B cell (primary cell): Measurements from ENCODE around the gene USP36. TPM values are rescaled to one million over a fixed set of nuclear protein-coding genes. Genes with fewer than 3 reads are reported as not detected.

Source experiments
- ATAC-seq: fragments of 200-7000 bp; cut with Tn5 transposase; one replicate; pipeline ENCODE4 v1.10.0; 2021; ENCODE audit warnings: low read depth, mild to moderate bottlenecking, moderate number of reproducible peaks, moderate library complexity
- CTCF ChIA-PET: fragments of 350-600 bp; sonication (Branson Sonifier 250); formaldehyde crosslinking; loops from one replicate; lab custom pipeline; 2021; ENCODE audit warnings: antibody characterized with exemption, inconsistent platforms; lab: Charles Lee
- POLR2A ChIA-PET: fragments of 350-600 bp; sonication (Branson Sonifier 250); formaldehyde crosslinking; loops from one replicate; lab custom pipeline; 2021; ENCODE audit warnings: antibody characterized with exemption; lab: Charles Lee
- DNase-seq: peaks from one replicate; pipeline ENCODE4 v3.0.0; 2013
- H2AFZ ChIP-seq: 2 replicates; pipeline ENCODE4 v1.6.1; 2012; ENCODE audit warnings: mild to moderate bottlenecking, low read depth, low read length; ENCODE audit not compliant: insufficient read depth, poor library complexity, severe bottlenecking
- H3K27ac ChIP-seq, 2 donors: 1 replicate in 1 of 2; 2 replicates in 1 of 2; pipeline ENCODE4 v1.5.1; 2012 to 2013; ENCODE audit warnings: low read length in 2 of 2, mild to moderate bottlenecking in 2 of 2, moderate library complexity in 1 of 2
- H3K27me3 ChIP-seq, 4 experiments: fragments of 200-600 bp in 1 of 4; sonication (generic) in 1 of 4; replicated peaks in 1 of 4; 1 replicate in 2 of 4; 2 replicates in 2 of 4; pipeline versions ENCODE4 v1.6.1 to v1.7.0; 2013 to 2016; ENCODE audit warnings: low read length in 3 of 4, mild to moderate bottlenecking in 2 of 4, mixed read lengths in 1 of 4, moderate library complexity in 1 of 4; ENCODE audit not compliant: insufficient read depth in 4 of 4, control insufficient read depth in 3 of 4; ENCODE audit errors: control extremely low read depth in 1 of 4
- H3K36me3 ChIP-seq, 2 experiments: replicated peaks in 1 of 2; 1 replicate in 1 of 2; 2 replicates in 1 of 2; pipeline versions ENCODE4 v1.6.1 to v1.7.1; 2013; ENCODE audit warnings: low read length in 1 of 2; ENCODE audit not compliant: insufficient read depth in 2 of 2, control insufficient read depth in 1 of 2; ENCODE audit errors: control extremely low read depth in 1 of 2, extremely low read depth in 1 of 2
- H3K4me1 ChIP-seq, 2 donors: fragments of 200-600 bp in 1 of 2; sonication (generic) in 1 of 2; 1 replicate in 1 of 2; 2 replicates in 1 of 2; pipeline versions ENCODE4 v1.5.1 to v1.6.1; 2013 to 2017; ENCODE audit warnings: low read length in 2 of 2; ENCODE audit not compliant: control insufficient read depth in 2 of 2, insufficient read depth in 2 of 2
- H3K4me2 ChIP-seq: replicated peaks from 2 replicates; pipeline ENCODE3; 2012; ENCODE audit warnings: mild to moderate bottlenecking, low read depth, low read length; ENCODE audit not compliant: poor library complexity, severe bottlenecking
- H3K4me3 ChIP-seq, 5 experiments: fragments of 200-600 bp in 1 of 5; sonication (generic) in 1 of 5; 1 replicate in 3 of 5; 2 replicates in 2 of 5; pipeline versions ENCODE4 v1.5.1 to v1.7.0; 2011 to 2016; ENCODE audit warnings: low read length in 4 of 5, mild to moderate bottlenecking in 4 of 5, low read depth in 2 of 5, control low read depth in 1 of 5, moderate library complexity in 1 of 5; ENCODE audit not compliant: insufficient read depth in 1 of 5; ENCODE audit errors: control extremely low read depth in 1 of 5, extremely low read depth in 1 of 5
- H3K79me2 ChIP-seq: fragments of 200-600 bp; sonication (generic); one replicate; pipeline ENCODE4 v1.6.0; 2016; ENCODE audit warnings: low read length; ENCODE audit not compliant: control insufficient read depth, insufficient read depth
- H3K9ac ChIP-seq: fragments of 200-600 bp; sonication (generic); 2 replicates; pipeline ENCODE4 v1.6.1; 2017; ENCODE audit warnings: mild to moderate bottlenecking, low read length, moderate library complexity
- H3K9me3 ChIP-seq, 3 donors: one replicate each; pipeline versions ENCODE4 v1.6.1 to v1.7.1; 2013; ENCODE audit warnings: low read length in 2 of 3; ENCODE audit not compliant: control insufficient read depth in 2 of 3, insufficient read depth in 1 of 3; ENCODE audit errors: control extremely low read depth in 1 of 3
- H4K20me1 ChIP-seq: 2 replicates; pipeline ENCODE4 v1.6.0; 2012; ENCODE audit warnings: mild to moderate bottlenecking, low read length; ENCODE audit not compliant: insufficient read depth, control insufficient read depth, poor library complexity, severe bottlenecking
- H3K27ac Mint-ChIP-seq: one replicate; pipeline ENCODE4 v1.8.0; 2021; ENCODE audit warnings: mixed read lengths
- H3K27me3 Mint-ChIP-seq: one replicate; pipeline ENCODE4 v1.8.0; 2021; ENCODE audit warnings: mixed read lengths
- H3K4me1 Mint-ChIP-seq: one replicate; pipeline ENCODE4 v1.8.0; 2021; ENCODE audit warnings: mixed read lengths
- H3K4me3 Mint-ChIP-seq: one replicate; pipeline ENCODE4 v1.8.0; 2021; ENCODE audit warnings: mixed read lengths
- H3K9me3 Mint-ChIP-seq: one replicate; pipeline ENCODE4 v1.8.0; 2022; ENCODE audit warnings: mixed read lengths; ENCODE audit not compliant: insufficient read depth
- CTCF ChIP-seq: fragments of 200-600 bp; IDR thresholded peaks from one replicate; pipeline ENCODE4 v1.8.0; 2022; ENCODE audit warnings: antibody characterized with exemption, mild to moderate bottlenecking
- EZH2 ChIP-seq: IDR thresholded peaks from 2 replicates; pipeline ENCODE4 v1.6.1; 2012; ENCODE audit warnings: borderline replicate concordance, low read depth, mild to moderate bottlenecking, moderate library complexity, low read length; ENCODE audit not compliant: insufficient read depth, poor library complexity, severe bottlenecking
- WGBS: methylation state at CpG from one replicate; pipeline ENCODE4 v1.1.5; 2013; ENCODE audit warnings: missing lambda C conversion rate; ENCODE audit not compliant: insufficient coverage; 5-methylcytosine and 5-hydroxymethylcytosine counted together
- intact Hi-C: fragments of 100-400 bp; cut with micrococcal nuclease; formaldehyde crosslinking; loops from one replicate; pipeline ENCODE4 v1.10.0; 2022
- polyA plus RNA-seq: library from polyadenylated mRNA; depleted of rRNA; stranded (reverse); fragments of >200 nt; gene quantifications from 2 replicates; pipeline ENCODE4 v1.2.3, GENCODE V29; 2012
- total RNA-seq, 2 donors: library from RNA; stranded (reverse); fragments of 120-200 nt in 1 of 2; gene quantifications; 1 replicate in 1 of 2; 2 replicates in 1 of 2; pipeline versions ENCODE4 v1.2.3 to v1.2.4, GENCODE V29; 2013 to 2022

USP36 gene
- total and polyA plus RNA-seq, 2 donors (not counting 1 experiment from before 2014, with no cell fraction given): 52.2 to 137 TPM

GRCh38 chr17:78759203-78759968 is 81.2 kb downstream of the USP36 start:
- Mint-ChIP-seq H3K9me3 (no peaks in the 10 kb centered on the region), H3K27ac (peak overlapping the region; percentile 95), H3K4me1 (peaks cover 73% of the 10 kb centered on the region), H3K4me3 (peak overlapping the region; percentile 80), H3K27me3 (no peaks in the 10 kb centered on the region)
- Histone ChIP-seq H3K9ac (peak overlapping the region; percentile 64), H3K79me2 (peaks cover 92% of the 10 kb centered on the region), H3K36me3 (no peaks in the 10 kb centered on the region), H4K20me1 (peaks cover under 1% of the 10 kb centered on the region), H3K9me3 (peaks cover 0 to 3% (median 0%) of the 10 kb centered on the region in 3 donors), H3K27ac (peak overlapping the region; percentile 96 to 98), H3K27me3 (no peaks in the 10 kb centered on the region), H3K4me2 (peak overlapping the region; percentile 78), H2AFZ (peak overlapping the region; percentile 0), H3K4me3 (peak overlapping the region; percentile 13 to 47 (median 45)), H3K4me1 (peaks cover 62 to 81% of the 10 kb centered on the region in 2 donors)
- TF ChIP-seq EZH2 (no peak), CTCF (no peak)
- 19% methylated on average over 6 of the region's 11 CpGs for WGBS
- ChIA-PET POLR2A (interaction anchor here (0.8 to 2.9 kb wide), 8 partner anchors 10 to 41 kb away, joined by 4 to 11 read pairs (median 6); no protein-coding TSS in a partner anchor), CTCF (interaction anchor here (0.8 to 7.2 kb wide), 10 partner anchors 10 to 41 kb away, joined by 3 to 46 read pairs (median 3); partner anchors contain the start of gene CYTH1)
- ATAC-seq (peak; percentile 74), DNase-seq (peak; percentile 90)
- intact Hi-C loops: loop anchor here (1.0 to 2.0 kb wide), 5 partner anchors 11 to 23 kb away; no protein-coding TSS in a partner anchor
